K562 (cell line): ENCODE results near the gene FSTL4. TPM values are rescaled to one million over a fixed set of nuclear protein-coding genes. Genes with fewer than 3 reads are reported as not detected.

Experiments
- ATAC-seq: fragments of 200-7000 bp; cut with Tn5 transposase; 3 replicates; pipeline ENCODE4 v1.9.1; 2020; ENCODE audit warnings: moderate library complexity
- BruUV-seq: library from RNA; stranded (reverse); fragments of 400-500 nt; replicated peaks from 2 replicates; lab custom pipeline; 2021; lab: Mats Ljungman, UMichigan
- CTCF ChIA-PET: fragments of 300-600 bp; formaldehyde crosslinking; extraction: SDS; loops from one replicate; lab custom pipeline; 2021; ENCODE audit warnings: low intra/inter-chr PET ratio; lab: Yijun Ruan, JAX
- POLR2A ChIA-PET: fragments of 300-600, 350-650 bp; sonication (Branson Sonifier 250); formaldehyde crosslinking; extraction: SDS; loops from one replicate; lab custom pipeline; 2021; ENCODE audit warnings: antibody characterized with exemption, inconsistent platforms; lab: Yijun Ruan, JAX
- DNase-seq, 4 experiments: peaks; one replicate each; pipeline versions ENCODE4 v3.0.0 to v3.0.0-alpha.2; 2011 to 2018; ENCODE audit warnings: low spot score in 3 of 4, mixed read lengths in 3 of 4; ENCODE audit errors: extremely low read depth in 1 of 4
- FAIRE-seq: peaks from 2 replicates; lab custom pipeline; 2011; peaks lifted over from hg19 to GRCh38; lab: Jason Lieb, UNC
- H2AFZ ChIP-seq: 2 replicates; pipeline ENCODE4 v1.6.0; 2011; ENCODE audit warnings: low read depth, low read length, control low read depth, inconsistent platforms
- H3K27ac ChIP-seq: fragments of 200-600 bp; 3 replicates; pipeline ENCODE4 v1.8.0; 2011; ENCODE audit warnings: low read depth, mild to moderate bottlenecking, control low read depth, inconsistent platforms, low read length, moderate library complexity, mixed read lengths; ENCODE audit errors: extremely low read depth
- H3K27me3 ChIP-seq, 2 experiments: fragments of 300-600 bp in 1 of 2; 2 replicates in 1 of 2; 3 replicates in 1 of 2; pipeline versions ENCODE4 v1.6.0 to v1.8.0; 2011; ENCODE audit warnings: inconsistent platforms in 2 of 2, low read length in 2 of 2, mild to moderate bottlenecking in 1 of 2, mixed read lengths in 1 of 2, moderate library complexity in 1 of 2; ENCODE audit not compliant: control insufficient read depth in 2 of 2, insufficient read depth in 2 of 2
- H3K36me3 ChIP-seq: fragments of 300-600 bp; 3 replicates; pipeline ENCODE4 v1.8.0; 2011; ENCODE audit warnings: mild to moderate bottlenecking, low read length, inconsistent platforms; ENCODE audit not compliant: control insufficient read depth, insufficient read depth
- H3K4me1 ChIP-seq, 2 experiments: fragments of 200-600 bp in 1 of 2; replicated peaks in 1 of 2; 2 replicates in 1 of 2; 3 replicates in 1 of 2; pipeline versions ENCODE4 v1.5.1 to v1.8.0; 2011; ENCODE audit warnings: inconsistent platforms in 2 of 2, low read length in 2 of 2, mild to moderate bottlenecking in 1 of 2, mixed read lengths in 1 of 2, moderate library complexity in 1 of 2; ENCODE audit not compliant: control insufficient read depth in 2 of 2, insufficient read depth in 2 of 2
- H3K4me2 ChIP-seq: 2 replicates; pipeline ENCODE4 v1.6.1; 2011; ENCODE audit warnings: low read length, control low read depth, inconsistent platforms, mixed read lengths; ENCODE audit not compliant: insufficient read depth
- H3K4me3 ChIP-seq: fragments of 200-600 bp; sonication (generic), shearing (Covaris generic); 2 replicates; pipeline ENCODE4 v1.5.1; 2016; ENCODE audit warnings: control low read depth, inconsistent platforms
- H3K79me2 ChIP-seq: fragments of 200-600 bp; 3 replicates; pipeline ENCODE4 v1.8.0; 2011; ENCODE audit warnings: low read length, inconsistent platforms; ENCODE audit not compliant: control insufficient read depth, insufficient read depth
- H3K9ac ChIP-seq, 2 experiments: 2 replicates each; pipeline versions ENCODE4 v1.6.0 to v1.6.1; 2011; ENCODE audit warnings: low read depth in 2 of 2, low read length in 2 of 2, control low read depth in 1 of 2, inconsistent platforms in 1 of 2, mild to moderate bottlenecking in 1 of 2, mixed read lengths in 1 of 2; ENCODE audit not compliant: insufficient read depth in 1 of 2
- H3K9me1 ChIP-seq: one replicate; pipeline ENCODE4 v1.6.0; 2011; ENCODE audit warnings: inconsistent platforms, mild to moderate bottlenecking, low read length, moderate library complexity; ENCODE audit not compliant: control insufficient read depth, insufficient read depth
- H3K9me3 ChIP-seq: replicated peaks from 2 replicates; pipeline ENCODE4 v1.5.1; 2011; ENCODE audit warnings: low read depth, low read length, inconsistent platforms; ENCODE audit not compliant: control insufficient read depth, insufficient read depth
- H4K20me1 ChIP-seq: replicated peaks from 2 replicates; pipeline ENCODE4 v1.6.1; 2011; ENCODE audit warnings: low read length, inconsistent platforms, mixed read lengths; ENCODE audit not compliant: control insufficient read depth, insufficient read depth
- ATF7 ChIP-seq: fragments of 450-650 bp; IDR thresholded peaks from 2 replicates; pipeline ENCODE4 v1.7.1; 2014; ENCODE audit warnings: mild to moderate bottlenecking, moderate library complexity
- CREM ChIP-seq: IDR thresholded peaks from 2 replicates; pipeline ENCODE4 v1.6.1; 2014; ENCODE audit warnings: antibody characterized with exemption, low read depth
- ELK1 ChIP-seq: sonication (generic); formaldehyde crosslinking; IDR thresholded peaks from 2 replicates; pipeline ENCODE4 v1.8.1; 2022; ENCODE audit warnings: missing genetic modification reagents
- HMBOX1 ChIP-seq: sonication (generic); IDR thresholded peaks from 2 replicates; pipeline ENCODE4 v1.6.1; 2016
- HSF4 ChIP-seq: fragments of 250-450 bp; sonication (Bioruptor Pico); IDR thresholded peaks from 2 replicates; pipeline ENCODE4 v2.1.2; 2022; ENCODE audit warnings: mild to moderate bottlenecking, moderate library complexity, borderline replicate concordance
- MCM5 ChIP-seq: fragments of 450-650 bp; IDR thresholded peaks from 2 replicates; pipeline ENCODE4 v1.6.1; 2016; ENCODE audit warnings: low read depth
- NR2C1 ChIP-seq, 2 experiments: fragments of 450-650 bp; IDR thresholded peaks; 2 replicates each; pipeline ENCODE4 v1.6.1; 2017; ENCODE audit warnings: mild to moderate bottlenecking in 2 of 2, antibody characterized with exemption in 1 of 2, inconsistent platforms in 1 of 2, missing compliant biosample characterization in 1 of 2, missing genetic modification characterization in 1 of 2
- RFX5 ChIP-seq: IDR thresholded peaks from 2 replicates; pipeline ENCODE4 v1.6.1; 2011; ENCODE audit warnings: low read depth, mild to moderate bottlenecking, improper control_type of control experiment, low read length
- TCF3 ChIP-seq: sonication (generic); formaldehyde crosslinking; IDR thresholded peaks from 2 replicates; pipeline ENCODE4 v1.4.0; 2020; ENCODE audit warnings: mild to moderate bottlenecking, missing genetic modification reagents
- USF2 ChIP-seq: sonication (generic); formaldehyde crosslinking; IDR thresholded peaks from 2 replicates; pipeline ENCODE4 v1.5.0; 2020; ENCODE audit warnings: missing genetic modification reagents
- XRCC3 ChIP-seq: fragments of 450-650 bp; IDR thresholded peaks from 2 replicates; pipeline ENCODE4 v1.6.1; 2017; ENCODE audit warnings: mild to moderate bottlenecking, moderate library complexity
- ZBTB34 ChIP-seq: fragments of 250-450 bp; sonication (Bioruptor Pico); IDR thresholded peaks from 2 replicates; pipeline ENCODE4 v1.8.0; 2021; ENCODE audit warnings: mild to moderate bottlenecking, moderate library complexity
- ZKSCAN8 ChIP-seq: fragments of 200-800 bp; sonication (Bioruptor generic); IDR thresholded peaks from 2 replicates; pipeline ENCODE4 v1.6.1; 2016; ENCODE audit warnings: missing genetic modification characterization, missing compliant biosample characterization
- ZNF277 ChIP-seq: fragments of 250-450 bp; sonication (Bioruptor Pico); IDR thresholded peaks from 2 replicates; pipeline ENCODE4 v1.8.0; 2022; ENCODE audit warnings: inconsistent platforms, mild to moderate bottlenecking, moderate library complexity, borderline replicate concordance
- ZNF75A ChIP-seq: fragments of 450-650 bp; formaldehyde crosslinking; IDR thresholded peaks from 2 replicates; pipeline ENCODE4 v1.4.0; 2020; ENCODE audit warnings: mild to moderate bottlenecking
- WGBS: fragments of 100-300 bp; shearing (Covaris generic); methylation state at CpG from one replicate; pipeline ENCODE4 v1.1.6; 2016; ENCODE audit warnings: low coverage, mixed read lengths; ENCODE audit not compliant: insufficient coverage; ENCODE audit errors: missing lambda C conversion rate; 5-methylcytosine and 5-hydroxymethylcytosine counted together
- in situ Hi-C: fragments of 300-500 bp; cut with MboI; formaldehyde crosslinking; loops from 4 replicates; pipeline ENCODE4 v1.15.0; 2018; ENCODE audit warnings: inconsistent platforms, mixed read lengths
- intact Hi-C: fragments of 100-400 bp; cut with micrococcal nuclease; formaldehyde crosslinking; loops from 2 replicates; pipeline ENCODE4 v1.14.2; 2022
- polyA plus RNA-seq, 8 experiments: library from polyadenylated mRNA; depleted of rRNA in 4 of 8; stranded (reverse) in 5 of 8; unstranded in 3 of 8; fragments of >200 nt; fragmentation: Nextera tagmentation in 2 of 8; fragmentation: Illumina TruSeq in 1 of 8; extraction: Ambion mirVana in 2 of 8; extraction: Trizol in 1 of 8; gene quantifications; 2 replicates each; pipeline versions ENCODE4 v1.2.1 to v1.2.3, GENCODE V29; 2011 to 2014; ENCODE audit warnings: inconsistent platforms in 1 of 8, missing spikeins in 1 of 8
- total RNA-seq, 7 experiments: library from RNA; depleted of rRNA in 6 of 7; stranded (reverse); fragments of >200 nt in 6 of 7; fragmentation: Illumina TruSeq in 2 of 7; extraction: Trizol in 2 of 7; gene quantifications; 2 replicates each; pipeline versions ENCODE4 v1.2.1 to v1.2.3, GENCODE V29; 2011 to 2021; ENCODE audit warnings: low replicate concordance in 1 of 7

FSTL4 gene
- total and polyA plus RNA-seq, 9 of the 15 experiments (the other 6 are each of a cell fraction or from before 2014, with no cell fraction given) = 0.08 to 0.18 (median 0.10) TPM; not detected in 5

GRCh38 chr5:133289686-133290367 lies 322.5 kb downstream of the FSTL4 start:
- FAIRE-seq = no peak
- no peak overlapping the region for H3K9ac ChIP-seq
- ATAC-seq = no peak
- H2AFZ ChIP-seq = no peak overlapping the region
- no peak for DNase-seq
- H3K4me1 ChIP-seq = no peaks in the 10 kb centered on the region
- ChIA-PET CTCF (interaction anchor here (1.3 kb wide), 1 partner anchor 179 kb away, joined by 4 read pairs; no protein-coding TSS in a partner anchor), POLR2A (interaction anchor here (0.5 to 2.2 kb wide), 5 partner anchors 9 to 183 kb away, joined by 3 to 6 read pairs (median 3); no protein-coding TSS in a partner anchor)
- peaks cover 5 to 59% of the 10 kb centered on the region in 2 experiments for H3K27me3 ChIP-seq
- in situ Hi-C loops = no loop called here
- intact Hi-C loops = no loop called here
- WGBS = 0% methylated on average over 9 of the region's 9 CpGs
- H3K27ac ChIP-seq = no peak overlapping the region
- no peaks in the 10 kb centered on the region for H3K9me1 ChIP-seq
- no peaks in the 10 kb centered on the region for H3K9me3 ChIP-seq
- H3K4me2 ChIP-seq = no peak overlapping the region
- no peaks in the 10 kb centered on the region for H3K36me3 ChIP-seq
- H3K4me3 ChIP-seq = no peak overlapping the region
- H3K79me2 ChIP-seq = no peaks in the 10 kb centered on the region
- peaks cover 5% of the 10 kb centered on the region; the same call in 1 of the 2 replicates for H4K20me1 ChIP-seq
- BruUV-seq = no TSS peak
- TF ChIP-seq HSF4 (CRISPR knock-in tag) = no peak
- TF ChIP-seq ZKSCAN8 (CRISPR knock-in tag) = no peak
- no peak for TF ChIP-seq ELK1 (CRISPR knock-in tag)
- no peak for TF ChIP-seq USF2 (CRISPR knock-in tag)
- no peak for TF ChIP-seq ATF7
- TF ChIP-seq CREM = no peak
- no peak for TF ChIP-seq ZNF277 (CRISPR knock-in tag)
- TF ChIP-seq NR2C1 (IDR thresholded peaks at IDR 0.05) = no peak
- TF ChIP-seq NR2C1 (tag; IDR thresholded peaks at IDR 0.05) = no peak
- no peak for TF ChIP-seq TCF3 (CRISPR knock-in tag)
- TF ChIP-seq HMBOX1 = no peak
- no peak for TF ChIP-seq RFX5
- TF ChIP-seq MCM5 = no peak
- no peak for TF ChIP-seq XRCC3
- no peak for TF ChIP-seq ZNF75A (CRISPR knock-in tag)
- no peak for TF ChIP-seq ZBTB34 (CRISPR knock-in tag)
